GM11168 (cell line): ENCODE measurements around the gene TSEN54.

Experiments
- in situ Hi-C: fragments of 300-500 bp; cut with MboI; formaldehyde crosslinking; loops from one replicate; pipeline ENCODE4 v1.12.0; 2022; ENCODE audit warnings: low sequenced_read_pairs; ENCODE audit not compliant: unreplicated experiment

Gene TSEN54

GRCh38 chr17:75487351-75488070 is 28.8 kb upstream of the TSEN54 start:
- in situ Hi-C loops, result no loop called here

GRCh38 chr17:75488693-75489510 is 27.4 kb upstream of the TSEN54 start:
- in situ Hi-C loops, result no loop called here

GRCh38 chr17:75489511-75489955 is 26.8 kb upstream of the TSEN54 start:
- in situ Hi-C loops, result no loop called here

- in situ Hi-C loops, result loop anchor here (10.0 kb wide), 1 partner anchor 65 kb away; no protein-coding TSS in a partner anchor
Observed at GRCh38 chr17:75490173-75490743, 26.1 kb upstream of the TSEN54 start.

GRCh38 chr17:75490953-75491649 is 25.2 kb upstream of the TSEN54 start:
- in situ Hi-C loops, result loop anchor here (10.0 kb wide), 1 partner anchor 66 kb away; no protein-coding TSS in a partner anchor

- in situ Hi-C loops, result loop anchor here (10.0 kb wide), 1 partner anchor 67 kb away; no protein-coding TSS in a partner anchor
Observed at GRCh38 chr17:75491680-75492079, 24.6 kb upstream of the TSEN54 start.

- in situ Hi-C loops, result loop anchor here (10.0 kb wide), 1 partner anchor 68 kb away; no protein-coding TSS in a partner anchor
Observed at GRCh38 chr17:75492555-75493168, 23.7 kb upstream of the TSEN54 start.

GRCh38 chr17:75493476-75494129 is 22.7 kb upstream of the TSEN54 start:
- in situ Hi-C loops, result loop anchor here (10.0 kb wide), 1 partner anchor 69 kb away; no protein-coding TSS in a partner anchor

- in situ Hi-C loops, result loop anchor here (10.0 kb wide), 1 partner anchor 70 kb away; no protein-coding TSS in a partner anchor
Observed at GRCh38 chr17:75494326-75494877, 21.9 kb upstream of the TSEN54 start.

GRCh38 chr17:75496005-75496404 is 20.3 kb upstream of the TSEN54 start:
- in situ Hi-C loops, result loop anchor here (10.0 kb wide), 1 partner anchor 71 kb away; no protein-coding TSS in a partner anchor

GRCh38 chr17:75498039-75498725 is 18.1 kb upstream of the TSEN54 start:
- in situ Hi-C loops, result loop anchor here (10.0 kb wide), 1 partner anchor 73 kb away; no protein-coding TSS in a partner anchor

GRCh38 chr17:75498726-75499213 is 17.6 kb upstream of the TSEN54 start:
- in situ Hi-C loops, result loop anchor here (10.0 kb wide), 1 partner anchor 74 kb away; no protein-coding TSS in a partner anchor

- in situ Hi-C loops, result loop anchor here (10.0 kb wide), 1 partner anchor 75 kb away; no protein-coding TSS in a partner anchor
Observed at GRCh38 chr17:75499313-75500022, 16.9 kb upstream of the TSEN54 start.

- in situ Hi-C loops, result no loop called here
Observed at GRCh38 chr17:75500419-75501216, 15.7 kb upstream of the TSEN54 start.

GRCh38 chr17:75501378-75502071 is 14.8 kb upstream of the TSEN54 start:
- in situ Hi-C loops, result no loop called here
